Gastroesophageal sphincter (tissue), 4 donors: ENCODE measurements around the gene RASSF6. TPM values are rescaled to one million over a fixed set of nuclear protein-coding genes. Genes with fewer than 3 reads are reported as not detected.
"Not testable (repeated sequence)": the region's sequence is repeated elsewhere in the genome, so short reads cannot be mapped to it uniquely, and the experiment has no call there.

Source experiments
- ATAC-seq: fragments of 150-250 bp; one replicate; pipeline ENCODE4 v1.9.1; 2016; ENCODE audit warnings: mild to moderate bottlenecking, moderate library complexity
- H3K27ac ChIP-seq, 4 donors: fragments of 200-600 bp; sonication (generic) in 3 of 4; 1 replicate in 3 of 4; 2 replicates in 1 of 4; pipeline ENCODE4 v1.5.1; 2016 to 2019
- H3K27me3 ChIP-seq: fragments of 200-600 bp; sonication (generic); one replicate; pipeline ENCODE4 v1.5.1; 2019
- H3K36me3 ChIP-seq, 2 donors: fragments of 200-600 bp; sonication (generic); one replicate each; pipeline ENCODE4 v1.5.1; 2019; ENCODE audit warnings: control low read depth in 1 of 2
- H3K4me1 ChIP-seq, 3 donors: fragments of 200-600 bp; sonication (generic); 1 replicate in 2 of 3; 2 replicates in 1 of 3; pipeline ENCODE4 v1.5.1; 2016 to 2019; ENCODE audit warnings: control low read depth in 2 of 3
- H3K4me3 ChIP-seq, 2 donors: fragments of 200-600 bp; sonication (generic); one replicate each; pipeline ENCODE4 v1.5.1; 2019; ENCODE audit warnings: mild to moderate bottlenecking in 1 of 2, moderate library complexity in 1 of 2
- H3K9me3 ChIP-seq, 3 donors: fragments of 200-600 bp; sonication (generic); one replicate each; pipeline ENCODE4 v1.5.1; 2017 to 2019; ENCODE audit warnings: control low read depth in 2 of 3
- EP300 ChIP-seq: sonication (generic); formaldehyde crosslinking; IDR thresholded peaks from one replicate; pipeline ENCODE4 v1.6.1; 2017; ENCODE audit warnings: antibody characterized with exemption, mild to moderate bottlenecking
- POLR2A ChIP-seq, 2 donors: fragments of 450-650 bp; IDR thresholded peaks; one replicate each; pipeline ENCODE4 v1.6.1; 2017; ENCODE audit warnings: antibody characterized with exemption in 2 of 2, mild to moderate bottlenecking in 2 of 2, moderate library complexity in 1 of 2
- POLR2AphosphoS5 ChIP-seq: sonication (generic); formaldehyde crosslinking; IDR thresholded peaks from one replicate; pipeline ENCODE4 v1.6.1; 2017; ENCODE audit warnings: antibody characterized with exemption
- WGBS, 2 donors: methylation state at CpG; one replicate each; pipeline ENCODE4 v1.1.5; 2018; ENCODE audit warnings: low coverage in 1 of 2; 5-methylcytosine and 5-hydroxymethylcytosine counted together
- total RNA-seq, 4 donors: library from RNA; depleted of rRNA; stranded (reverse); fragments of >200 nt; gene quantifications; one replicate each; pipeline ENCODE4 v1.1.0, GENCODE V29; 2016
- TF ChIP-seq, protein P1 (sequence below), 4 experiments: fragments of 200-600 bp in 2 of 4; fragments of 450-650 bp in 2 of 4; sonication (generic) in 1 of 4; IDR thresholded peaks; one replicate each; pipeline ENCODE4 v1.5.1; 2017 to 2019; ENCODE audit warnings: antibody characterized with exemption in 4 of 4, mild to moderate bottlenecking in 2 of 4, moderate library complexity in 2 of 4

RASSF6 gene
- total RNA-seq, 4 donors from 2014 or later, result 0.15 to 3.8 (median 0.50) TPM

- Histone ChIP-seq H3K27ac (no peak overlapping the region), H3K27me3 (no peaks in the 10 kb centered on the region), H3K4me1 (no peaks in the 10 kb centered on the region), H3K36me3 (no peaks in the 10 kb centered on the region), H3K4me3 (no peak overlapping the region), H3K9me3 (no peaks in the 10 kb centered on the region)
- WGBS, 2 donors, result 0 to 1% methylated on average over 5 to 7 of the region's 7 CpGs
- peak; percentile 48 for ATAC-seq
- TF ChIP-seq EP300 (no peak), POLR2A (IDR thresholded peaks at IDR 0.05) (no peak)
- TF ChIP-seq, protein P1, sequence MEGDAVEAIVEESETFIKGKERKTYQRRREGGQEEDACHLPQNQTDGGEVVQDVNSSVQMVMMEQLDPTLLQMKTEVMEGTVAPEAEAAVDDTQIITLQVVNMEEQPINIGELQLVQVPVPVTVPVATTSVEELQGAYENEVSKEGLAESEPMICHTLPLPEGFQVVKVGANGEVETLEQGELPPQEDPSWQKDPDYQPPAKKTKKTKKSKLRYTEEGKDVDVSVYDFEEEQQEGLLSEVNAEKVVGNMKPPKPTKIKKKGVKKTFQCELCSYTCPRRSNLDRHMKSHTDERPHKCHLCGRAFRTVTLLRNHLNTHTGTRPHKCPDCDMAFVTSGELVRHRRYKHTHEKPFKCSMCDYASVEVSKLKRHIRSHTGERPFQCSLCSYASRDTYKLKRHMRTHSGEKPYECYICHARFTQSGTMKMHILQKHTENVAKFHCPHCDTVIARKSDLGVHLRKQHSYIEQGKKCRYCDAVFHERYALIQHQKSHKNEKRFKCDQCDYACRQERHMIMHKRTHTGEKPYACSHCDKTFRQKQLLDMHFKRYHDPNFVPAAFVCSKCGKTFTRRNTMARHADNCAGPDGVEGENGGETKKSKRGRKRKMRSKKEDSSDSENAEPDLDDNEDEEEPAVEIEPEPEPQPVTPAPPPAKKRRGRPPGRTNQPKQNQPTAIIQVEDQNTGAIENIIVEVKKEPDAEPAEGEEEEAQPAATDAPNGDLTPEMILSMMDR (IDR thresholded peaks at IDR 0.05), result peak; percentile 24 to 66 (median 52)
Measured at GRCh38 chr4:73653695-73654106, 33.5 kb upstream of the RASSF6 start.

DNA sequence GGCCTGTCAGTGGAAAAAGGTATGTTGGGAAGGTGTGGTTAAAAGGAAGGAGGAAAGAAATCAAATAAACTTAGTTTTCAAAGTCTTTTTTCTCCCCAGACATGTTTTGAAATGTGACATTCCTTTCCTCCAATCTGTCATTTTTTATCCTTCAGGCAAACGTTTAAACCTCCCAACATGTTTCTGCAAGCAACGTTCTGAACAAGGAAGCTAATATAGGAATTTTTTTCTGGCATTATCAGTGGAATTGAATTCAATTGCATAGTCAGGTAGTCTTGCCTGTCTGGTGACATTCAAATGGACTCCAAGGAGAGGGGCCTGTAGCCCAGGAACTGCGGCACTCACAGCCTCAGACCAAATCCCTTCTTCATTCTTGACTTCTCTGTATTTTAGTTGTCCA is 30.0 kb upstream of the RASSF6 start:
- ATAC-seq, result no peak
- Histone ChIP-seq H3K4me3 (no peak overlapping the region), H3K27ac (no peak overlapping the region)

GRCh38 chr4:73648478-73648877 is 28.2 kb upstream of the RASSF6 start:
- Histone ChIP-seq H3K4me3 (no peak overlapping the region), H3K36me3 (no peaks in the 10 kb centered on the region), H3K4me1 (no peaks in the 10 kb centered on the region), H3K27me3 (no peaks in the 10 kb centered on the region), H3K27ac (no peak overlapping the region), H3K9me3 (no peaks in the 10 kb centered on the region)
- TF ChIP-seq EP300, result no peak
- TF ChIP-seq, protein P1 (IDR thresholded peaks at IDR 0.05), result no peak
- TF ChIP-seq POLR2A (IDR thresholded peaks at IDR 0.05), result no peak
- TF ChIP-seq POLR2AphosphoS5, result no peak
- 82 to 92% methylated on average over 3 of the region's 3 CpGs for WGBS, 2 donors
- no peak for ATAC-seq

More for the DNA sequence above, 30.0 kb upstream of the RASSF6 start:
- 50 to 55% methylated on average over 3 of the region's 3 CpGs for WGBS, 2 donors
- Histone ChIP-seq H3K9me3 (no peaks in the 10 kb centered on the region), H3K36me3 (no peaks in the 10 kb centered on the region), H3K4me1 (no peaks in the 10 kb centered on the region), H3K27me3 (no peaks in the 10 kb centered on the region)
- TF ChIP-seq, protein P1 (IDR thresholded peaks at IDR 0.05), result no peak
- no peak for TF ChIP-seq EP300
- no peak for TF ChIP-seq POLR2A (IDR thresholded peaks at IDR 0.05)
- TF ChIP-seq POLR2AphosphoS5, result no peak

DNA sequence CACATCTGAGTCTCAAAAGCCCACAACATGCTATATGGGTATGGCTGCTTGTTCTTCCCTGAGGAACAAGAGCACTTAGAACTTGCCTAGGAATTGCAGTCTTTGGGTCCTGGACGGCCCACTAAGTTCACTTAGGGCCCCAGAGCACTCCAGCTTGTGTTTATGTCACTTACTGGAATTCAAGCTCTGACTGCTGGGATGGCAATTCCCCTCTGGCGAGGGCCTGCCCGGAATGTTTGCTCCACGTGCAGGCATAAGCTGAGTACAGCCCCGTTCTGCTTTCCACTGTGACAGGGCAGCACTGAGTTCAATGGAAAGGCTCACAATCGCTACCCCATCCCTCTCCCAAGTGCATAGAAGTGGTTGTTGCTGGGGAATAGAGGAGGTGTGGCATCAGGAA is 25.9 kb upstream of the RASSF6 start:
- no peaks in the 10 kb centered on the region for H3K36me3 ChIP-seq
- 80 to 100% methylated on average over 1 of the region's 6 CpGs for WGBS, 2 donors
- H3K4me1 ChIP-seq, result no peaks in the 10 kb centered on the region
- TF ChIP-seq POLR2A (IDR thresholded peaks at IDR 0.05) (no peak), POLR2AphosphoS5 (no peak), EP300 (no peak)
- TF ChIP-seq, protein P1 (IDR thresholded peaks at IDR 0.05), result no peak
- H3K27ac ChIP-seq, result no peak overlapping the region
- no peaks in the 10 kb centered on the region for H3K27me3 ChIP-seq
- ATAC-seq, result no peak
- H3K9me3 ChIP-seq, result no peaks in the 10 kb centered on the region
- H3K4me3 ChIP-seq, result no peak overlapping the region

DNA sequence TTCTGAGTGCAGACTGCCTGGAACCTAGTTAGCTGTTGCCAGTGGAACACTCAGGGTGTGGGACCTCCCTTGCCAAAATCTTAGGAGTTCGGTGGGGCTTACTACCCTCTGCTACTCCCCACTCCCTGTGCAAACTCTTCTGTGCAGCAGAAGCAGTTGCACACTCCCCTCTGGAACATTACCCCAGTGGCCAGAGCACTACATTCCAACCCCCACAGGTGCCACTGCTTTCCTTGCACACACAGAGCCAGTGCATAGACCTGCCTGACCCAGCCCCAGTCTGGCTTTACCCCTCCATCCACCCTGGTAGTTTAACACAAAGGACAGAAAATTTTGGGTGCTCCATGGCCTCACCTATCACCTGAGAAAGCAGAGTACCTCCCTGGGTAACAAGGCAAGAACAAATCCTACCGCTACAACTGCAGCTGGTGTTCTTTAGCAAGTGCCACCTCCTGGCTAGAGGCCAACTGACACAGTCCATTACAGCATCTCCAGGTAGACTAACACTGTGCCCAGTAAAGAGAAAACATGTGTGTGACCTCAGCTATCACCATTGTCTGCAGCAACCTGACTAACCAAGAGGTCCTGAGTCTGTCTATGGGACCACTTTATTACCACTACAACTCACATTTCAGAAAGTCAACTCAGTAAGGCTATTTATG is 11.5 kb upstream of the RASSF6 start:
- TF ChIP-seq POLR2AphosphoS5, result no peak
- Histone ChIP-seq H3K4me3 (no peak overlapping the region), H3K4me1 (no peaks in the 10 kb centered on the region), H3K36me3 (no peaks in the 10 kb centered on the region), H3K27ac (no peak overlapping the region), H3K27me3 (peaks cover 5% of the 10 kb centered on the region), H3K9me3 (peaks cover 0 to 3% (median 0%) of the 10 kb centered on the region in 3 donors)
- 100% methylated on average over 1 of the region's 2 CpGs; no CpG with 5 or more reads in 1 of the 2 donors for WGBS, 2 donors
- ATAC-seq, result no peak

DNA sequence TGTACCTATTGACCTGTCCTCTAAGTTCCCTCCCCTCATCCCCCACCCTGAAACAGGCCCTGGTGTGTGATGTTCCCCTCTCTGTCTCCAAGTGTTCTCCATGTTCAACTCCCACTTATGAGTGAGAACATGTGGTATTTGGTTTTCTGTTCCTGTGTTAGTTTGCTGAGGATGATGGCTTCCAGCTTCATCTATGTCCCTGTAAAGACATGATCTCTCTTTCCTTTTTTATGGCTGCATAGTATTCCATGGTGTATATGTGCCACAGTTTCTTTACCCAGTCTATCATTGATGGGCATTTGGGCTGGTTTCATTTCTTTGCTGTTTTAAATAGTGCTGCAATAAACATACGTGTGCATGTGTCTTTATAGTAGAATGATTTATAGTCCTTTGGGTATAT is 8.6 kb upstream of the RASSF6 start:
- not testable (repeated sequence) for ATAC-seq, H3K4me1 ChIP-seq, H3K36me3 ChIP-seq, H3K9me3 ChIP-seq, H3K27me3 ChIP-seq, H3K4me3 ChIP-seq, H3K27ac ChIP-seq
- 78 to 83% methylated on average over 1 of the region's 1 CpG for WGBS, 2 donors
